Measurements from ENCODE around the gene ZNF77.
"Not testable (repeated sequence)": the region's sequence is repeated elsewhere in the genome, so short reads cannot be mapped to it uniquely, and the experiment has no call there.

ZNF77 gene

GRCh38 chr19:2969104-2969504 is 24.3 kb upstream of the ZNF77 start:
- DNase-seq: no peak

- DNase-seq: no peak
Measured at GRCh38 chr19:2967972-2968371, 23.2 kb upstream of the ZNF77 start.

GRCh38 chr19:2964874-2965273 is 20.1 kb upstream of the ZNF77 start:
- DNase-seq: no peak

GRCh38 chr19:2963631-2964030 is 18.9 kb upstream of the ZNF77 start:
- DNase-seq: not testable (repeated sequence)

GRCh38 chr19:2963122-2963521 is 18.4 kb upstream of the ZNF77 start:
- DNase-seq: no peak

GRCh38 chr19:2962018-2962670 is 17.4 kb upstream of the ZNF77 start:
- peak; percentile 32 to 45 for DNase-seq

- DNase-seq: no peak
Measured at GRCh38 chr19:2960120-2960519, 15.3 kb upstream of the ZNF77 start.

GRCh38 chr19:2957160-2957559 is 12.4 kb upstream of the ZNF77 start:
- no peak for DNase-seq

- no peak for DNase-seq
Measured at GRCh38 chr19:2952953-2953481, 8.2 kb upstream of the ZNF77 start.

GRCh38 chr19:2950286-2951124 is 5.7 kb upstream of the ZNF77 start:
- DNase-seq: peak; percentile 100

GRCh38 chr19:2949939-2950285 is 5.1 kb upstream of the ZNF77 start:
- no peak for DNase-seq

- DNase-seq: no peak
Measured at GRCh38 chr19:2945575-2946184, 909 bp upstream of the ZNF77 start.

GRCh38 chr19:2944403-2944774 is 382 bp downstream of the ZNF77 start:
- no peak for DNase-seq

GRCh38 chr19:2942928-2943640 is 1.7 kb downstream of the ZNF77 start:
- DNase-seq: no peak

- not testable (repeated sequence) for DNase-seq
Measured at GRCh38 chr19:2935863-2936262, 8.9 kb downstream of the ZNF77 start.

- DNase-seq: no peak
Measured at GRCh38 chr19:2933490-2933910, 11.3 kb downstream of the ZNF77 start.

GRCh38 chr19:2927032-2927430 is 17.7 kb downstream of the ZNF77 start:
- no peak for DNase-seq

- DNase-seq: no peak
Measured at GRCh38 chr19:2926341-2927031, 18.3 kb downstream of the ZNF77 start.

GRCh38 chr19:2923510-2923909 is 21.3 kb downstream of the ZNF77 start:
- DNase-seq: no peak

- DNase-seq: no peak
Measured at GRCh38 chr19:2922987-2923386, 21.8 kb downstream of the ZNF77 start.

- DNase-seq: no peak
Measured at GRCh38 chr19:2917275-2918184, 27.2 kb downstream of the ZNF77 start.

Measured in stimulated activated CD4-positive, alpha-beta T cell treated with anti-CD3 and anti-CD28 coated beads, Interleukin-2, amount 100 ng/mL, for 48 hours (primary cell).